Astrocyte (in vitro differentiated cells and primary cell): ENCODE results near the gene DOCK3.
"Not testable (repeated sequence)": the region's sequence is repeated elsewhere in the genome, so short reads cannot be mapped to it uniquely, and the experiment has no call there.

Source experiments
- EZH2 ChIP-seq: IDR thresholded peaks from 2 replicates; pipeline ENCODE4 v1.6.1; 2012; ENCODE audit warnings: mild to moderate bottlenecking, low read length, inconsistent platforms; ENCODE audit not compliant: insufficient read depth
- TF ChIP-seq, protein P1 (sequence below): IDR thresholded peaks from 2 replicates; pipeline ENCODE4 v1.5.1; 2011; ENCODE audit warnings: low read depth, mild to moderate bottlenecking, inconsistent platforms, low read length, moderate library complexity; ENCODE audit not compliant: insufficient read depth

DNA sequence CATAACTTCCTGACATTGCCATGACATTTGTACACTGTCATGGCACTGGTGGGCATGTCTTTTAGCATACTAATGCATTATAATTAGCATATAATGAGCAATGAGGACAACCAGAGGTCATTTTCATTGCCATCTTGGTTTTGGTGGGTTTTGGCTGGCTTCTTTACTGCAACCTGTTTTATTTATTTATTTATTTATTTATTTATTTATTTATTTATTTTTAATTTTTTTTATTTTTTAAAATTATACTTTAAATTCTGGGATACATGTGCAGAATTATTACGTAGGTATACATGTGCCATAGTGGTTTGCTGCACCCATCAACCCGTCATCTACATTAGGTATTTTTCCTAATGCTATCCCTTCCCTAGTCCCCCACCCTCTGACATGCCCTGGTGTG, 156.3 kb downstream of the DOCK3 start:
- TF ChIP-seq, protein P1, sequence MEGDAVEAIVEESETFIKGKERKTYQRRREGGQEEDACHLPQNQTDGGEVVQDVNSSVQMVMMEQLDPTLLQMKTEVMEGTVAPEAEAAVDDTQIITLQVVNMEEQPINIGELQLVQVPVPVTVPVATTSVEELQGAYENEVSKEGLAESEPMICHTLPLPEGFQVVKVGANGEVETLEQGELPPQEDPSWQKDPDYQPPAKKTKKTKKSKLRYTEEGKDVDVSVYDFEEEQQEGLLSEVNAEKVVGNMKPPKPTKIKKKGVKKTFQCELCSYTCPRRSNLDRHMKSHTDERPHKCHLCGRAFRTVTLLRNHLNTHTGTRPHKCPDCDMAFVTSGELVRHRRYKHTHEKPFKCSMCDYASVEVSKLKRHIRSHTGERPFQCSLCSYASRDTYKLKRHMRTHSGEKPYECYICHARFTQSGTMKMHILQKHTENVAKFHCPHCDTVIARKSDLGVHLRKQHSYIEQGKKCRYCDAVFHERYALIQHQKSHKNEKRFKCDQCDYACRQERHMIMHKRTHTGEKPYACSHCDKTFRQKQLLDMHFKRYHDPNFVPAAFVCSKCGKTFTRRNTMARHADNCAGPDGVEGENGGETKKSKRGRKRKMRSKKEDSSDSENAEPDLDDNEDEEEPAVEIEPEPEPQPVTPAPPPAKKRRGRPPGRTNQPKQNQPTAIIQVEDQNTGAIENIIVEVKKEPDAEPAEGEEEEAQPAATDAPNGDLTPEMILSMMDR = not testable (repeated sequence)
- TF ChIP-seq EZH2 = not testable (repeated sequence)
